CD4-positive, alpha-beta T cell treated with Interleukin-15 for 1 hour (primary cell): Measurements from ENCODE around the gene CFAP299.

Experiments used
- DNase-seq: peaks from one replicate; pipeline ENCODE4 v3.0.0-alpha.2; 2020

Gene CFAP299

DNA sequence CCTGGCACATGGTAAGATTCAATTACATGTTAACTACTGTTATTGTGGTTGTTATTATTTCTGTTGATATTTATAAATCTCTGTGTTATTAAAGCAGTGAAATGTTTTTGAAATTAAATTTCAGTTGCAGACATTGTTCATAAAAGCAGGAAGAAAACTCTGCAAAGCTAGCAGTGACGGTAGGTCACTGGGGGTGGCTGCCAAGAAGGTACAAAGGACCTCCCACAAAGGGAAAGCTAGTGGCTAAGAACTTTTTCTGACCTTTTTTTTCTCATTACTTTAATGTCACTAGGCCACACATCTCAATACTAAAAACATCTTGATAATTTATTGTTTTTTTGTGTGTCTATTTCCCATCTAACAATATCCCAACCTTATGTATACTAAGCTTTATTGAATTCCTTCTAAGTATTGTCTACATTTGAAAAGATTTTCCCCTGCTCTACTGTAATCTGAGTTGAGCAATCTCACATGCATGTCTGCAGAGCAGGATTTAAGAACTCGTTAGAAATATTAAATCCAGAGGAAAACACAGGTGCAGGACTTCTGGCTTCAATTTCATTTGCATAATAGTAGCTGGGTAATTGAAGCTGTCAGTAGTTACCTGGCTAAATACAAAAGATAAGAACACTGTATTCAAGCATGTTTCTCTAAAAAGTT, 197.3 kb downstream of the CFAP299 start:
- DNase-seq: no peak

DNA sequence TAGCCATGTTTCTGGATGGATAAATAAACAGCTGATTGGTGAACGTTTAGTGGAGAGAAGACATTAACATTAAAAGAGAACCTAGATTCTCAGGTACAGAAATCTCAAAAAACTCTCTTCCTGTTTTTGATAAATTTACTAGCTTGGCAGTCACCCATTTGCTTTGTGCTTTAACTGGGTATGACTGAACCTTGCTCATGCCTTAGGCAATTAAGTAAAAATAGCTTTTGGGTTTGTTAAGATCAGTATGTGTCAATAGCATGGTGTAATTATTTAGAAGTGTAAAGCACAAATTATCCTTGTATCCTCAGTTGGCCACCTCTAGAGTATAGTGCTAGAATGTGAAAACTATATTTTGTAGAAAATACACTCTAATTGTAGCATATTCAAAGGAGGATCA, 200.0 kb downstream of the CFAP299 start:
- DNase-seq: no peak

DNA sequence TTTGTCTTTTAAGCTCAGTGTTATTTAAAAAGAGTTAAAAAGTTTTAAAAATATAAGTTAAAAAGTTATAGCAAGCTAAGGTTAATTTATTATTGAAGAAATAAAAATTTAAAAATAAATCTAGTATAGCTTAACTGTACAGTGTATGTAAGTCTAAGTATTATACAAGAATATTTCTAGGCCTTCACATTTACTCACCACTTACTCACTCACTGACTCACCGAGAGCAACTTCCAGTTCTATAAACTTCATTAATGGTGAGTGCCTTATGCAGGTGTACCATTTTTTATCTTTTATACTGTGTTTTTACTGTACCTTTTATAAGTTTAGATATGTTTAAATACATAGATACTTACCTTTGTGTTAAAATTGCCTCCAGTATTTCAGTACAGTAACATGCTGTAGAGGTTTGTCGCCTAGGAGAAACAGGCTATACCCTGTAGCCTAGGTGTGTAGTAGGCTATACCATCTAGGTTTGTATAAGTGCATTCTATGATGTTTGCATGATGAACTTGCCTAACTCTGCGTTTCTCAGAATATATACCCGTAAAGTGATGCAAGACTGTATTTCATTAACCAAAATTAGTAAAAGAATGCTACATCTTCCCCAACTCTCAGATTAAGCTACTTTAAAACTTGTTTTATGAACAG, 202.9 kb downstream of the CFAP299 start:
- no peak for DNase-seq

DNA sequence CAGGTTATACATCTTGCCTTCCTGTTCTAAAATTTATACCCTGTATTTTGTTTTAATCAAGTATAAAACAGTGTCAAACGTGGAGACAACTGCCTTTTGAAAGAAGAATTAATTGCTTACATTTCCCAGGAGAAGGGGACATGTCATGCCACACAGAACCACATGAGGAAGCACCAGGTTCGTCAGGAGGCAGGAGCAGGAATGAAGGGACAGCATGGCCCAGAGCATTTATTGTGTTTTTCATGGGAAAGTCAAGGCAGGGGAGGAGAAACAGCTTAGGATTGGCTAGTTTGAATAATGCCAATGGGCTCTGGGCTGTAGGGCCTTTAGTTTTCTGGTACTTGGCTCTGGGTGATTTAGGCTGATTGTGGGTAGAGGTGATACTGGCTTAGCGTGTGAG, 203.7 kb downstream of the CFAP299 start:
- DNase-seq: no peak

DNA sequence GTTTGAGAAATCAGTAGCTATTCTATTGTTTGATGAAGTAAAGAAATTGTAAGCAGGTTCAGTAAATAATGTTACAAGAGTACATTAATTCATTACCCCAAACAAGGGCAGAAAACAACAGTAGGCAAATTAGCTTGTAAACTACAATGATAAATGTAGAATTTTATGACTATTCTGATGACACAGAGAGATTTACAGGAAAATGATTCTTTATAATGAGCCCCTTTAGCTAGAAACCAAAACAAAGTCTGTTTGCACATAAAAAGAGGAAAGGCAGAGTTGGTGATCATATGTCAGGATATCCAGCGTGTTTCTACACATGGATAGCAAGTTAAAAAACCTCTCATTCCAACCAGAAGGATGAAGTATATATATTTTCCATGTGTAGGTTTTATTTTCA, 204.8 kb downstream of the CFAP299 start:
- no peak for DNase-seq

DNA sequence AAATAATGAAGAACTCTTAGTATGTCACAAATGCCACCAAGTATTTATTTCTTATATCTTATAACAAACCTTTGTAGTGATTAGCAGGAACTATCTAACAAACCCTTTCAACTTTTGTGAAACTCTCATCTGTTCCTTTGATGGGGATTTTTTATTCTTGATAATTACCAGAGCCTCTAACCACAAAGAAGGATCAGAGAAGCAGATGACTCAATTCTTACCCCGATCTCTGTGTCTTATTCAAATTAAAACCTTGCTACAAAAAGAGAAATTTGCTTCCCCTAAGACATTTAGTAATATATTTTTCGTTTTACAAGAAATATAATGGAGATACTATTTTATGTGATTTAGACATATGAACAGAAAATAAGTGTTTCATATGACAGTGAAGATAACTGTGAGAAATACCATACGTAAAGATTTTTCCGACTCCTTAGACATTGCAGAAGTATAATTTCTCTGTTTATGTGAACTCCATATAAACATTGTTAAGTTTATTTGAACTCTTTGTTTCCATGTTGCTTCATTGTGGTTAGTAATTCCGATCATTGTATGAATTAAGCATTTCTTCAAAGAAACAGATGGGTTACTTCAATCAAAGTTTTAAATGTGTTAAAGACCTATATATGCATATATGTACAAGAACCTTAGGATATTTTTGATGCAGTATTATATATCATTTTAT, 205.4 kb downstream of the CFAP299 start:
- no peak for DNase-seq

DNA sequence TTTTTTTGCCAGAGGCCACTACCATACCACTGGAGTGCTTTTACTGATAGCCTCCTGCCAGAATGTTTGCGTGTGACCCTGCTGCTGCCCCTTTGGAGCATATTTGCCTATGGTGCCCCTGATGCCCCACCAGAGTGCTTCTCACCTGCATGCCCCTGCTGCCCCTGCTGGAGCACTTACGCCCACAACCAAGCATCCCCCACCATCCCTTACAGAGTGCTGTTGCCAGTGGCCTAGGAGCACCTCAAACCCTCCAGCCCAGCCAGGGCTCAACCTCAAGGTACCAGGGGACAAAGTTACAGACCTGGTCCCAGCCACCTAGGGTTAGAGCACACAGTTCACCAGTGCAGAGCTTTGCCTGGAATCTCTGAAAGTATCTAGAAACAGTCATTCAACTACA, 207.2 kb downstream of the CFAP299 start:
- DNase-seq: no peak

DNA sequence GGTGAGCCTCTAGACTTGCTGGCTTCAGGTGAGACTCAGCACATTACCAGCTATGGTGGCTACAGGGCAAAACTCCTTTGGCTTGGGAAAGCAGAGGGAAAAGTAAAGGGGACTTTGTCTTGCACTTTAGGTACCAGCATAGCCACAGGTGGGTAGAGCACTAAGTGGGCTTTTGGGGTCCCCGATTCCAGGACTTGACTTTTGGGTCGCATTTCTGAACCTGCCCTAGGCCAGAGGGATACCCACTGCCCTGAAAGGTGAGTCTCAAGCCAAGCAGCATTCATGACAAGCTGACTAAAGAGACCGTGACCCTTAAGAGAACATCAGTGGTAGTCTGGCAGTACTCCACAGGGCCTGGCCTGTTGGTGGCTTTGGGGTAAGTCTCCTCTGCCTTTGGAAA, 224.8 kb downstream of the CFAP299 start:
- no peak for DNase-seq

DNA sequence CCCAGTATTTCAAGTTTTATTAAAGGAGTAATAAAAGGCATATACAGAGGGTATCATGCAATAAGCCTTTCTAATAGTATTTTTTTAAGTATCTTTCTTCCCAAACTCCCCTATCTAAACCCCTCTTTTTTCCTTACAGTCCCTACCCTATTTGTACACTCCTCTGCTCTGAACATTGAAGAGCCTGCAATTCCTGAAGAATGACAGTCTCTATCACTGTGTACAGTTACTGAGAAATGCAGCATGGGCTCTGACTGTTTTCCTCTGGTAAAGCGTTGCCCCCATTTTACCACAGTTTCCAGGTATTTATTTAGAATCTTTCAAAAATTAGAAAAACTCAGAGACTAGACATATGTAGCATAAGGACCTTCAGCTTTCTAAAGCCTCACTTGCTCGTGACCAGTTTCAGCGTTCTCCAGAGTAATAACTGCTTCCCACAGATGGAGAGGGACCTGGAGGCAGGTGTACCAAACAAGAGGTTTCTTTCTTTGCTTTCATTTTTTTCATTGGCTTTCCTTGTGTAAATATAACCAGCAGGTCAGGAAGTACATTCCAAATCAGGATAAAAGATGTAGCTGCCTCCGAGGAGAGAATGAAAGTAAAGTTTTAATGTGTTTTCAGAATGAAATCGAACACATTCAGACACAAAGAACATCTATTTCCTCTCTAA, 230.8 kb downstream of the CFAP299 start:
- no peak for DNase-seq

DNA sequence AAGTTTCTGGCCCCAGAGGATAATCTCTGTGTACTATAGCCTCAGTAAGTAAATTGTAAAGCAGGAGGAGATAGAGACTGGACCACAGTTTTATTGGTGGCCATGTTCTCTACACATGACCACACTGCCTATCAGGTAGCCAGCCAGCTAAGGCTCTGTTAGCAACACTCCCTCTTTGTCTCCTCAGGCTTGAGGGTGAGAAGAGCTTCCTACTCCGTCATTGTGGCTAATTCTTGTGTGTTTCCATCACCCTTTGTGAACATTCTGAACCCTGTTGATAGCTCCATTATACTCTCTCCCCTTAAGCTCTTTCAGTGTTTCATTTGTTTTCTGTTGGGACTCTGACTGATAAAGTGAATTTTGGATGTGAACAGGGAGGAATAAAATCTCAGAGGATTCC, 233.4 kb downstream of the CFAP299 start:
- no peak for DNase-seq

DNA sequence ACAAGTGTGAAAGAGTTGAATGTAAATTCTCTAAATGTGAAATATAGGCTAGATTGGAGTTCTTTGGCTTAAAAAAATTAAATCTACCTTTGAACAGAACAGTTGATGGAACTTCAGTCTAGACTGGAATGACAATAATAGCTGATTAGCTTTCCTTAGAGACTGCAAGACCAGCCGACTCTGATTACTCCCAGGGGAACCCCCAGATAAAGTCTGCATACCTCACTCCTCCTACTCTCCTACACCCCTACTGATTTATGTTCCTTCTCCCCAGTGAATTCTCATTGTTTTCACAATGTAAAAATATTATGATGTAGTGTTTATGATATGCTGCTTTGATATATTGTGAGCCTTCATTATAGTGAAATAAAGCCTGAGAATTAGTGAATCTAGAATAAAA, 241.3 kb downstream of the CFAP299 start:
- no peak for DNase-seq

DNA sequence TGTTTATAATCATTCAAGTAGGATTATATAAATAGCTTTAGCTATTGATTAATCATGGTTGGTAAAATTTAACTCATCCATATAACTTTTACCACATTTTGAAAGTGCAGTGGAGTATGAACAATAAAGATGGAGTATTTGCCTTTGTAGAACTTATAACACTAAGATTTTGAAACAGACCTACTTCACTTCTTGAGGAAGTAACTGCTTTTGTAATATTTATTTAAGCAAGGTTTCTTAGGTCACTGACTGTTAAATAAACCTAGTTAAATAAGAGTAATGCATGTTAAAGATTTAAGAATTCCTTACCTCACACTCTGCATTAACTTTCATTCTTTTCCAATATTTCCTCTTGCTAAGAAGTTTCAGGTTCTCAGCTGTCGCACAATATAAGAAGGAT, 242.5 kb downstream of the CFAP299 start:
- no peak for DNase-seq

DNA sequence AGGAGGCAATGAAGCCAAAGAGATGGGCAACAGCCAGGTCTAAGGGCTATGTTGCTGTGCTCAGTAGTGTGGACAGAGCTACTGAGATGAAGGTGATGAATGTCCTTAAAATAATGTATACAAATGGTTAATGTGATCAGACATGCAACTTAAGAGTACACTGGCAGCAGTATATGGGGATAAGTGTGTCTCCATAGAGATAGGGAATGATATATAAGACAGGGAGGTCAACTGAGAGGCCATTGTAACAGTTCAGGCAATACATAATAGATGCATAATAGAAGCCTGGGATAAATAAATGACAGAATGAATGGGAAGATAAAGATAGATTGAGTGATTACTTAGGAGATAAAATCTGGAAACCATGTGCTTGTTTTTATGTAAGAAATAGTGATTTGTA, 250.0 kb downstream of the CFAP299 start:
- DNase-seq: no peak

DNA sequence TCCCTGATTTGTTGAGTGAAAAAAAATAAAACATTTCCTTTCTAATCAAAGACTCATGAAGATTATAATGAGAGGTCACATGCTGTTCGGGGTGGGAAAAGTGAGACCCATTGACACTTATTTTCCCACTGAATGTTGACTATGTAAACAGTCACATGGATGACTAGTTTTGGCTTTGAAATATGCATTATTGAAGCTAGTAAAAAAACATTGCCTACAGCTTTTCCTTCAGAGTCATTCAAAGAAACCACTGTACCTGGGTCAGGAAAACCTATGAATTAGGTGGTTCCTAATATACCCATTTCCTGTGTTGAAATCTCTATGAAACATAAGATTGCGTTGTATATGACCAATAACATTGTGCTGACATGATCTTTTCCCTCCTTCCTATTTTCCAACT, 251.2 kb downstream of the CFAP299 start:
- no peak for DNase-seq

DNA sequence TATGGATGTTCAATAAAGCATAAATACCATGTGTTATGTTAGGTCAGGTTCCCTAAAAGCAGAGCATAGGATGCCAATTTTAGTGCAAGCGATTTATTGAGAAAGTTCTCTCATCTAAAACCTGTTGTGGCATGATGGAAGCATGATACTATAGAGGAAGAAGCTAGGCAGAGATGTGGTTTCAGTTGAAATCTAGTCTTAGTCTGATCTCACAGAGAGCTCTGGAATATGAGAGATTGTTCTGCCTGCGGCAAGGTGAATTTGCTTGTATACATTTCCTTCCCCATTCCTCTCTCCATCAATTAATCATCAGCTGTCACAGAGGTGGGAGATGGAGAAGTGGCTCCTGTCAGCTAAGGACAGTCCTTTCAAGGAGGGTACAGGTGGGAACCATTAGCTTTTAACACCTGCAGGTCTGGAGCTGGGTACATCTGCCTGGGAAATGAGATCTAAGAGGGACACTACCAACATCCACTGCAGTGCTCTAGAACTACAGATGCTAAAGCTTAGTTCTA, 252.4 kb downstream of the CFAP299 start:
- no peak for DNase-seq

DNA sequence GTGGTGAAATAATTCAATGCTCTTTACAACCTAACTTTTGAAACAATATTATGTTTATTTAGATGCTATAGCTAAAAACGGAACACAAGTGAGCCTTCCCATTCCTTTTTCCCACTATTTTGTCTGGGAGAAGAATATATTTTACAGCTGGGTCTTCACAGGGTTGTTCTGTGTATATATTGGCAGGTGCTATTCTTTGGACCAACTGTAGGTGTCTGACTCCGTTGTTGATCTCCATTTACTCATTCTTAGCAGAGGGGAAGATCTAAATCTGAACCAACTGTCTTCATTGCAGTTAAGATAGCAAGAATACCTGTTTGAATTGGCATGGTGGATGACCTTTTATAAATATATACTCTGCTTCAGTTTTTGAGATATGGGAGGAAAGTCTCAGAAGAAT, 257.4 kb downstream of the CFAP299 start:
- no peak for DNase-seq

DNA sequence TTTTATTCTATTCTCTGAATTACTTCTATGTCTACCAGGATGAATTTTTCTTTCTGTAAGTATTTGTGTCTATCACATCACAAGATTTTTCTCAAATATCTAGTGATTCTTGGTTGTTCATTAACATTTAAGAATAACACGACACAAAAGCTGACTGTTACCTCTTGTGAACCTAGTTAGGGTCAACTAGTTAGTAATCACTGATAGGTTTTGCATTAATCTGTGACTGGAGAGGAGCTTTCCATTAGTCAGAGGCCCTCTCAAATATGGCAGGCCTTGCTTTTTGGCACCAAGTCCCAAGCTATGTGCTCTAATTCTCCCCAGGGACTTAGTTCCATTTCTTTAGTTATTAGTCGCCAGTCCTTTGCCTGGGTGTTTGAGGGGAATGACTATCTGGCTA, 259.2 kb downstream of the CFAP299 start:
- no peak for DNase-seq

DNA sequence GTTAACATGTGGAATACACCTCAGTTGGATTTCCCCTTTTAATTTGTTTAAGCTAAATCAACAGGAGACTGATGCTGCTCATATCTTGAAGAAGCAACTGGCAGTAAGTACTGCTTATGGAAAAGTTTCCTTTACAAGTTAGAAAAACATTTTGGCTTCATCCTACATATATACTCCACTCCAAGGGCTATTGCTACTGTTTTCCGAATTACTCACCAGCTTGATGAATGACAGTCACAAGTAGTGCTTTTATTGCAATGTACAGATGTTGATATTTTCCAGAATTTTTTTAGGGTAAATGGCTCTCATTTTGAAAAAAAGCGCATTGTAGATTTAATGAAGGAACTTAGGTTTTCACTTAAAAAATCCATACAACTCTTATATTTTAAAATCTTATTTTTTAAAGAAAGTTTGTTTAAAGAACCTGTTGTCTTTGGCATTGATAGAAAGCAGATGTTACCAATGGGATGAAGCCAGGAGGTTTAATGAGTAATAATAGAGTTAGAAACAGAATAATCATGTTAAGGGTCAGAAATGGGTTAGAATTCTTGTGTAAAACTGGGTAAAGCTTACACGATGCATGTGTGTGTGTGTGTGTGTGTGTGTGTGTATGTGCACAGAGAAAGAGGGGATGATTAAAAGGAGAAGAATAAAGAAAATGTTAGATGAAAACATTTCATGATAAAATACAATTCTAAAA, 272.9 kb downstream of the CFAP299 start:
- no peak for DNase-seq

DNA sequence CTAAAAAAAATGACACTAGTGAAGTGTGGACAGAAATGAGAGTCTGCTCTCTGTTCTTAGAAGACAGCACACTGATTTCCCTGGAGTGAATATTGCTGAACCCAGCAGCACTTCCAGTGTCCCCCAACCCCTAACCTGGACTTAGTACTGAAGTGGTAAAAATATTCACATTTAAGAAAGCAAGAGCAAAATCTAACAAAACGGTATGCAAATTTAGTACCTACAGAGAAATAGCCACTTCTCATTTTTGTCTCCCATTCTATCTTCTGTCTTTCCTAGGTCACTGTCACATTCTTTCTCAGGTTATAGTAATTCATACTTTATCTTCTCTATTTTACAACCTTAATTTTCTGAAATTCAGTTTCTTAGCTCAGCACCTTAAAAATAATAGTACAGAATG, 274.7 kb downstream of the CFAP299 start:
- no peak for DNase-seq

DNA sequence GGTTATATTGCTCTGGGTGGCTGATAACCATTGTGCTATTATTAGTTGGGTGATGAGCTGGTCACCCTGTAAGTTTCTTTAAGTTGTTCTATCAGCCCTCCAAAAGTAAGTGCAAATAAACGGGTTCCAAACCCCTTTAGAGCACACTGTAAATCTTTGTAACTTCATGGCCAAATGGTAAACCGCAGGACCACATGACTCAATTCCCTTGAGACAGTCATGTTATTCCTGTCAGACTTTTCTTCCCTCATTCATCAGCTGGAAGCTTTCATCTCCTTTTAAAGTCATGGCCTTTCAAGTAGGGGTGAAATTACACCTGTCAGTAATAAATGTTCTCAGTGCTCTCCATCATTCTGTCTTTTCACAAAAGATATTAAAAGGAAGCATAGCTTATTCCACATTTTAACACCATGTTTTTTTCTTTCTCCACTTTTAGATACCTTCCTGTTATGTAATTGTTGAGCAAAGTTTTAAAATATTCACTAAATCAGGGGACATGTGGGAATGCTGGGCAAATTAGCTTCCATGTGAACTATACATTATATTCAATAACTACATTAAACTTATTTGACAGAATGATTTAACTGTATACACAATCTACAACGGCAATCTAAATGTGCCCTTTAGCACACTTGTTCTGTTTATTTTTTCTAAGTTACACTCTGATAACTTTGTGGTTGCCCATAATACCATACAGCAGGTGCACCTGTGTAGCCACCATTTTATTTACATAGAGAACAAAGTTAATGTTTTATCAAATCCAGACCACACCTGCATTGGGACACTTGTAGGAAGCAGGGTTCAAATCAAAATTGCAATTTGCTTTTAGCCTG, 275.5 kb downstream of the CFAP299 start:
- DNase-seq: no peak

DNA sequence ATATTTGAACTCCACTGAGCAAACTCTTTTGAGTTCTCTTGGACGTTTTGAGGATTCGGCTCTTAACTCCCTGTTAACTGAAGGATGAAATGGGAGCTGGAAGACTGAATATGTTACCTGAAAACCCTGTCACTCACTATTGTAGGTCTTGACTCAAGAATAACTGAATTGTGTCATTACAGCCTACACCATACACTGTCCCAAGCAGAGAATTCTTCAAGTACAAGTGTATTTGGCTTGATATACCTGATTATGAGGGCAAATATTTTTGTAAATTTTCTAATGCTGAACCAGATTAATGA, 276.1 kb downstream of the CFAP299 start:
- no peak for DNase-seq

DNA sequence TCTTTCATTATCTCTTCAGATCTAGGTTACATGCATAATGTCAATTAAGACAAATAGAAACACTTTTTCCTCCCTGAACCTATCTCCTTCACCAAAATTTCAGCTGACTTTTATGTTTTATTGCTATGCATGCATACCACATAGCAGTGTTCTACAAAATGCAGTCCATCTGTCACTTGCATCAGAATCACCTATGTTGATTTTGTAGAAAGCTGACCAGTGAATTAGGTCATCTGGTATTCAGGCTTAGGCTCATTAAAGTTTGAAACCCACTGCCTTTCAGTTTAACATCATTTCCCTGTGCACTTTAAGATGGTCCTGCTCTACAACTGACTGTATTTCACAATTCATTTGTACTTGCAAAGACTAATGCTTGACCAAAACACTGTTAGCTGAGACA, 277.9 kb downstream of the CFAP299 start:
- DNase-seq: no peak
